Astrocyte (in vitro differentiated cells and primary cell): Measurements from ENCODE around the gene MX2. TPM values are rescaled to one million over a fixed set of nuclear protein-coding genes. Genes with fewer than 3 reads are reported as not detected.

Experiments used
- DNase-seq: peaks from one replicate; pipeline ENCODE4 v3.0.0-alpha.2; 2010; ENCODE audit warnings: low read depth
- FAIRE-seq: peaks from 2 replicates; lab custom pipeline; 2011; peaks lifted over from hg19 to GRCh38; lab: Jason Lieb, UNC
- H2AFZ ChIP-seq: 2 replicates; pipeline ENCODE4 v1.6.0; 2012; ENCODE audit warnings: low read depth, low read length, inconsistent platforms
- H3K27ac ChIP-seq: 2 replicates; pipeline ENCODE4 v1.5.1; 2011; ENCODE audit warnings: low read depth, low read length, inconsistent platforms
- H3K27me3 ChIP-seq: 2 replicates; pipeline ENCODE4 v1.6.0; 2011; ENCODE audit warnings: low read length, inconsistent platforms; ENCODE audit not compliant: insufficient read depth
- H3K36me3 ChIP-seq: 2 replicates; pipeline ENCODE4 v1.5.1; 2011; ENCODE audit warnings: low read length, inconsistent platforms; ENCODE audit not compliant: insufficient read depth
- H3K4me1 ChIP-seq: 2 replicates; pipeline ENCODE4 v1.5.1; 2011; ENCODE audit warnings: low read length, inconsistent platforms; ENCODE audit not compliant: insufficient read depth
- H3K4me2 ChIP-seq: 2 replicates; pipeline ENCODE4 v1.6.0; 2012; ENCODE audit warnings: low read length, inconsistent platforms
- H3K4me3 ChIP-seq: 2 replicates; pipeline ENCODE4 v1.5.1; 2011; ENCODE audit warnings: low read depth, mild to moderate bottlenecking, low read length, inconsistent platforms; ENCODE audit not compliant: insufficient read depth
- H3K79me2 ChIP-seq: 2 replicates; pipeline ENCODE4 v1.6.0; 2012; ENCODE audit warnings: mild to moderate bottlenecking, low read length, inconsistent platforms; ENCODE audit not compliant: insufficient read depth
- H3K9ac ChIP-seq: 2 replicates; pipeline ENCODE4 v1.6.0; 2012; ENCODE audit warnings: mild to moderate bottlenecking, low read length, inconsistent platforms
- H3K9me3 ChIP-seq: 2 replicates; pipeline ENCODE4 v1.5.1; 2012; ENCODE audit warnings: low read depth, mild to moderate bottlenecking, low read length, inconsistent platforms; ENCODE audit not compliant: insufficient read depth
- H4K20me1 ChIP-seq: 2 replicates; pipeline ENCODE4 v1.6.0; 2012; ENCODE audit warnings: low read length, inconsistent platforms; ENCODE audit not compliant: insufficient read depth
- H3K27ac Mint-ChIP-seq: one replicate; pipeline ENCODE4 v1.8.0; 2021; ENCODE audit warnings: mild to moderate bottlenecking, mixed read lengths; ENCODE audit not compliant: unreplicated experiment
- H3K27me3 Mint-ChIP-seq: one replicate; pipeline ENCODE4 v1.8.0; 2021; ENCODE audit warnings: low read depth, mixed read lengths; ENCODE audit not compliant: unreplicated experiment
- H3K36me3 Mint-ChIP-seq: one replicate; pipeline ENCODE4 v1.8.0; 2021; ENCODE audit warnings: low read depth, mixed read lengths; ENCODE audit not compliant: unreplicated experiment
- H3K4me1 Mint-ChIP-seq: one replicate; pipeline ENCODE4 v1.8.0; 2021; ENCODE audit warnings: low read depth, mixed read lengths; ENCODE audit not compliant: unreplicated experiment
- H3K4me3 Mint-ChIP-seq: one replicate; pipeline ENCODE4 v1.8.0; 2021; ENCODE audit warnings: mild to moderate bottlenecking, moderate library complexity, mixed read lengths; ENCODE audit not compliant: unreplicated experiment
- H3K9me3 Mint-ChIP-seq: one replicate; pipeline ENCODE4 v1.8.0; 2021; ENCODE audit warnings: mild to moderate bottlenecking, mixed read lengths; ENCODE audit not compliant: unreplicated experiment
- EZH2 ChIP-seq: IDR thresholded peaks from 2 replicates; pipeline ENCODE4 v1.6.1; 2012; ENCODE audit warnings: mild to moderate bottlenecking, low read length, inconsistent platforms; ENCODE audit not compliant: insufficient read depth
- total RNA-seq: library from RNA; stranded (reverse); gene quantifications from 2 replicates; pipeline ENCODE4 v1.2.1, GENCODE V29; 2021
- TF ChIP-seq, protein P1 (sequence below): IDR thresholded peaks from 2 replicates; pipeline ENCODE4 v1.5.1; 2011; ENCODE audit warnings: low read depth, mild to moderate bottlenecking, inconsistent platforms, low read length, moderate library complexity; ENCODE audit not compliant: insufficient read depth

The MX2 gene
- total RNA-seq, 1 donor from 2014 or later = 8.6 TPM

DNA sequence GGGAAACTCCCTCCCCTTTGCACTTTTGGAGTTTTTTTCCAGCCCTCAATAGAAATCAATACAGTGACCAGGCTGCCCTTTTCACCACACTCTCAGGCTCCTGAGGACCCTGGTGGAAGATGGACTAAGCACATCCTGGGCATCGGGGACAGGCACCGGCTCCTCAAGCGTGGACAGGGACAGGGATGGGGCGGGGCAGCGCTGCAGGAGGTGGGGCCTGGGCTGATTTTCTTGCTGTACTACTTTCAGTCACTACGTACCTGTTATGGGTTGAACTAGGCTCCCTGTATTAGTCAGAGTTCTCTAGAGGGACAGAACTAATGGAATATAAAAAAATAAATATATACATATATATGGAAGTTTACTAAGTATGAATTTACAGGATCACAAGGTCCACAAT is 2.5 kb downstream of the MX2 start:
- Mint-ChIP-seq H3K27ac (no peak overlapping the region), H3K27me3 (peaks cover 10% of the 10 kb centered on the region), H3K4me1 (peaks cover 27% of the 10 kb centered on the region), H3K36me3 (peaks cover 7% of the 10 kb centered on the region), H3K4me3 (no peak overlapping the region), H3K9me3 (peaks cover 16% of the 10 kb centered on the region)
- Histone ChIP-seq H3K36me3 (no peaks in the 10 kb centered on the region), H3K9ac (no peak overlapping the region), H3K27me3 (no peaks in the 10 kb centered on the region), H3K27ac (no peak overlapping the region), H3K4me3 (no peak overlapping the region), H3K4me2 (no peak overlapping the region), H3K9me3 (no peaks in the 10 kb centered on the region), H3K4me1 (peaks cover 4% of the 10 kb centered on the region), H4K20me1 (no peaks in the 10 kb centered on the region), H2AFZ (no peak overlapping the region), H3K79me2 (no peaks in the 10 kb centered on the region)
- FAIRE-seq (no peak), DNase-seq (no peak)
- TF ChIP-seq, protein P1, sequence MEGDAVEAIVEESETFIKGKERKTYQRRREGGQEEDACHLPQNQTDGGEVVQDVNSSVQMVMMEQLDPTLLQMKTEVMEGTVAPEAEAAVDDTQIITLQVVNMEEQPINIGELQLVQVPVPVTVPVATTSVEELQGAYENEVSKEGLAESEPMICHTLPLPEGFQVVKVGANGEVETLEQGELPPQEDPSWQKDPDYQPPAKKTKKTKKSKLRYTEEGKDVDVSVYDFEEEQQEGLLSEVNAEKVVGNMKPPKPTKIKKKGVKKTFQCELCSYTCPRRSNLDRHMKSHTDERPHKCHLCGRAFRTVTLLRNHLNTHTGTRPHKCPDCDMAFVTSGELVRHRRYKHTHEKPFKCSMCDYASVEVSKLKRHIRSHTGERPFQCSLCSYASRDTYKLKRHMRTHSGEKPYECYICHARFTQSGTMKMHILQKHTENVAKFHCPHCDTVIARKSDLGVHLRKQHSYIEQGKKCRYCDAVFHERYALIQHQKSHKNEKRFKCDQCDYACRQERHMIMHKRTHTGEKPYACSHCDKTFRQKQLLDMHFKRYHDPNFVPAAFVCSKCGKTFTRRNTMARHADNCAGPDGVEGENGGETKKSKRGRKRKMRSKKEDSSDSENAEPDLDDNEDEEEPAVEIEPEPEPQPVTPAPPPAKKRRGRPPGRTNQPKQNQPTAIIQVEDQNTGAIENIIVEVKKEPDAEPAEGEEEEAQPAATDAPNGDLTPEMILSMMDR = no peak
- TF ChIP-seq EZH2 = no peak

DNA sequence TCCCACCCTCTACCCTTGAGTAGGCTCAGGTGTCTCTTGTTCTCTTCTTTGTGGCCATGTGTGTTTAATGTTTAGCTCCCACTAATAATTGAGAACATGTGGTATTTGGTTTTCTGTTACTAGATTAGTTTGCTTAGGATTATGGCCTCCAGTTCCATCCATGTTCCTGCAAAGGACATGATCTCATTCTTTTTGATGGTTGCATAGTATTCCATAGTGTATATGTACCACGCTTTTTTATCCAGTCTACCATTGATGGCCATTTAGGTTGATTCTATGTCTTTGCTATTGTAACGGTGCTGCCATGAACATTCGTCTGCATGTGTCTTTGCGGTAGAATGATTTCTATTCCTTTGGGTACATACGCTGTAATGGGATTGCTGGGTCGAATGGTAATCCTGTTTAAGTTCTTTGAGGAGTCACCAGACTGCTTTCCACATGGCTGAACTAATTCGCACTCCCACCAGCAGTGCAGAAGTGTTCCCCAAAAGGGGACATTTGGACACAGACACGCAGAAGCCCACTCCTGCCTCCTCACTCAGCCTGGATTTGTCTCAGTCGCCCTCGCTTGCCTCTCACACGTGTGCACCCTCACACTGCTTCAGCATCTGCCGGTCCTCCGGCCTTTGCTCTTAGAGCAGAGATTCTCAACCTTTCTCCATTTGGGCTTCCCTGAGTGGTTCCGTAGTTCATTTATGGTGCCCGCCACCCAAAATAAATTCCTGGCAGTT is 3.7 kb downstream of the MX2 start:
- Mint-ChIP-seq H3K4me1 (peaks cover 27% of the 10 kb centered on the region), H3K27ac (no peak overlapping the region), H3K36me3 (peaks cover 8% of the 10 kb centered on the region), H3K9me3 (peaks cover 19% of the 10 kb centered on the region), H3K27me3 (peaks cover 18% of the 10 kb centered on the region), H3K4me3 (no peak overlapping the region)
- Histone ChIP-seq H3K4me1 (peaks cover 4% of the 10 kb centered on the region), H3K27me3 (peaks cover 3% of the 10 kb centered on the region), H3K79me2 (no peaks in the 10 kb centered on the region), H3K4me3 (no peak overlapping the region), H3K36me3 (no peaks in the 10 kb centered on the region), H3K4me2 (no peak overlapping the region), H3K9me3 (peaks cover 4% of the 10 kb centered on the region), H2AFZ (no peak overlapping the region), H4K20me1 (no peaks in the 10 kb centered on the region), H3K9ac (no peak overlapping the region), H3K27ac (no peak overlapping the region)
- FAIRE-seq (no peak), DNase-seq (no peak)
- TF ChIP-seq, protein P1 = no peak
- no peak for TF ChIP-seq EZH2

DNA sequence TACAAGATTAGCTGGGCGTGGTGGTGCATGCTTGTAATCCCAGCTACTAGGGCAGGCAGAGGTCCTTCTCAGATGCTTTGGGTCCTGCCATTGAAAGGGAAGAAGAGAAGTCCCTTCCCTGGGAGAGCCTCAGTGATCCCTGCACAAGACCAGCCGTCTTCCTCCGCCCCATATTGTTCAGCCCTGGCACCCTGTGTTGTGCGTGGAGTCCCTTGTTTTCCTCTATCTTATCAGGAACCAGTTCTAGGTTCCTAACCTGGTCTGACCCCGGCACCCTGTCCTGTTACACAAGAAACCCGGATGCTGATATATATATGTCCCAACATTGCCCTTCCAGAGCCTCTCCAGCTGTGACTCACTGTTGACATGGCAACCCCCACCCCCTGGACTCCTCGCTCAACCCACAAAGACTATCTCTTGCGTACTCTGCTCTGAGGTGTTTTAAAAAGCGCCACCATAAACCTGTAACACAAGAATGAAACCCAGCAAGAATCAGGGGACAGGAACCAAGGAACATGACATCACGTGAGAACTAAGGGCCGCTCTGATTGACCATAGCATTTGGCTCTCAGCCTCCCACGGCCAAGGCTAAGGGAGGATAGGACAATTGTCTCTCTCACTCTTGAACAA is 4.8 kb downstream of the MX2 start:
- peaks cover 33% of the 10 kb centered on the region for H3K4me1 Mint-ChIP-seq
- Histone ChIP-seq H3K4me3 (no peak overlapping the region), H3K4me1 (peaks cover 4% of the 10 kb centered on the region), H3K79me2 (no peaks in the 10 kb centered on the region), H3K36me3 (no peaks in the 10 kb centered on the region), H3K27ac (no peak overlapping the region), H3K9ac (no peak overlapping the region), H4K20me1 (no peaks in the 10 kb centered on the region), H3K4me2 (peak overlapping the region; percentile 65), H3K27me3 (peaks cover 6% of the 10 kb centered on the region), H3K9me3 (peaks cover 4% of the 10 kb centered on the region), H2AFZ (no peak overlapping the region)
- DNase-seq (peak; percentile 78), FAIRE-seq (no peak)
- H3K27me3 Mint-ChIP-seq = peaks cover 21% of the 10 kb centered on the region
- H3K36me3 Mint-ChIP-seq = peaks cover 11% of the 10 kb centered on the region
- peak overlapping the region; percentile 85 for H3K27ac Mint-ChIP-seq
- peaks cover 16% of the 10 kb centered on the region for H3K9me3 Mint-ChIP-seq
- TF ChIP-seq EZH2 = no peak
- H3K4me3 Mint-ChIP-seq = peak overlapping the region; percentile 42
